Measurements from ENCODE around the gene MAEA.

Gene MAEA

GRCh38 chr4:1312821-1313640, 23.3 kb downstream of the MAEA start:
- Mint-ChIP-seq H3K27me3 (ENCODE audit: low read depth) (no peaks in the 10 kb centered on the region), H3K4me1 (peaks cover 22% of the 10 kb centered on the region), H3K27ac (no peak overlapping the region), H3K9me3 (peaks cover 9% of the 10 kb centered on the region), H3K36me3 (ENCODE audit: low read depth) (peaks cover 77% of the 10 kb centered on the region), H3K4me3 (no peak overlapping the region)
- no peak for TF ChIP-seq CTCF (IDR thresholded peaks at IDR 0.05; ENCODE audit: unreplicated experiment in 3 of 3)

- no peak overlapping the region for H3K27ac Mint-ChIP-seq
- H3K27me3 Mint-ChIP-seq (ENCODE audit: low read depth) = no peaks in the 10 kb centered on the region
- peaks cover 1% of the 10 kb centered on the region for H3K4me1 Mint-ChIP-seq
Measured at GRCh38 chr4:1315306-1315705, 25.6 kb downstream of the MAEA start.

GRCh38 chr4:1315836-1316536, 26.3 kb downstream of the MAEA start:
- H3K4me1 Mint-ChIP-seq = no peaks in the 10 kb centered on the region
- no peaks in the 10 kb centered on the region for H3K27me3 Mint-ChIP-seq (ENCODE audit: low read depth)
- H3K27ac Mint-ChIP-seq = no peak overlapping the region
- TF ChIP-seq CTCF (IDR thresholded peaks at IDR 0.05; ENCODE audit: unreplicated experiment in 3 of 3) = no peak
- peaks cover 85% of the 10 kb centered on the region for H3K36me3 Mint-ChIP-seq (ENCODE audit: low read depth)
- no peak overlapping the region for H3K4me3 Mint-ChIP-seq
- H3K9me3 Mint-ChIP-seq = peaks cover 20% of the 10 kb centered on the region

More at GRCh38 chr4:1315306-1315705, 25.6 kb downstream of the MAEA start:
- H3K4me3 Mint-ChIP-seq = no peak overlapping the region
- peaks cover 82% of the 10 kb centered on the region for H3K36me3 Mint-ChIP-seq (ENCODE audit: low read depth)
- peaks cover 17% of the 10 kb centered on the region for H3K9me3 Mint-ChIP-seq
- TF ChIP-seq CTCF (IDR thresholded peaks at IDR 0.05; ENCODE audit: unreplicated experiment in 3 of 3) = no peak

- Mint-ChIP-seq H3K4me3 (no peak overlapping the region), H3K4me1 (no peaks in the 10 kb centered on the region), H3K36me3 (ENCODE audit: low read depth) (peaks cover 89% of the 10 kb centered on the region), H3K27ac (no peak overlapping the region), H3K27me3 (ENCODE audit: low read depth) (no peaks in the 10 kb centered on the region), H3K9me3 (peaks cover 20% of the 10 kb centered on the region)
- TF ChIP-seq CTCF (IDR thresholded peaks at IDR 0.05; ENCODE audit: unreplicated experiment in 3 of 3) = no peak
Measured at GRCh38 chr4:1316537-1317168, 27.0 kb downstream of the MAEA start.

GRCh38 chr4:1317177-1318045, 27.7 kb downstream of the MAEA start:
- H3K4me3 Mint-ChIP-seq = no peak overlapping the region
- H3K9me3 Mint-ChIP-seq = peaks cover 20% of the 10 kb centered on the region
- TF ChIP-seq CTCF (IDR thresholded peaks at IDR 0.05; ENCODE audit: unreplicated experiment in 3 of 3) = no peak
- H3K36me3 Mint-ChIP-seq (ENCODE audit: low read depth) = peaks cover 90% of the 10 kb centered on the region
- no peak overlapping the region for H3K27ac Mint-ChIP-seq
- H3K27me3 Mint-ChIP-seq (ENCODE audit: low read depth) = no peaks in the 10 kb centered on the region
- H3K4me1 Mint-ChIP-seq = no peaks in the 10 kb centered on the region
